ENCODE measurements around the gene CIC. TPM values are rescaled to one million over a fixed set of nuclear protein-coding genes. Genes with fewer than 3 reads are reported as not detected.

The CIC gene
- total RNA-seq, 6 experiments from 2014 or later: 67.6 to 75.4 (median 73.7) TPM

- Mint-ChIP-seq H3K4me1 (ENCODE audit: low read depth) (peaks cover 20% of the 10 kb centered on the region), H3K27ac (no peak overlapping the region), H3K9me3 (no peaks in the 10 kb centered on the region), H3K27me3 (ENCODE audit: insufficient read depth) (peaks cover 2% of the 10 kb centered on the region), H3K36me3 (ENCODE audit: low read depth) (peaks cover 9% of the 10 kb centered on the region; the same call in 1 of the 2 replicates), H3K4me3 (no peak overlapping the region)
- no peak for TF ChIP-seq CTCF (IDR thresholded peaks at IDR 0.05)
- DNase-seq: no peak
Measured at GRCh38 chr19:42288387-42288786, 19.3 kb downstream of the CIC start.

- Mint-ChIP-seq H3K9me3 (no peaks in the 10 kb centered on the region), H3K4me1 (ENCODE audit: low read depth) (peaks cover 20% of the 10 kb centered on the region), H3K4me3 (no peak overlapping the region), H3K27me3 (ENCODE audit: insufficient read depth) (peaks cover 2% of the 10 kb centered on the region), H3K36me3 (ENCODE audit: low read depth) (peaks cover 10% of the 10 kb centered on the region; the same call in 1 of the 2 replicates), H3K27ac (no peak overlapping the region)
- TF ChIP-seq CTCF (IDR thresholded peaks at IDR 0.05): peak; percentile 27; the same call in 1 of the 2 replicates
- no peak for DNase-seq
Measured at GRCh38 chr19:42288881-42289555, 20.0 kb downstream of the CIC start.

GRCh38 chr19:42289556-42290041 is 20.5 kb downstream of the CIC start:
- DNase-seq: no peak
- no peak overlapping the region for H3K27ac Mint-ChIP-seq
- H3K4me3 Mint-ChIP-seq: no peak overlapping the region
- H3K9me3 Mint-ChIP-seq: no peaks in the 10 kb centered on the region
- H3K36me3 Mint-ChIP-seq (ENCODE audit: low read depth): peaks cover 10% of the 10 kb centered on the region; the same call in 1 of the 2 replicates
- H3K27me3 Mint-ChIP-seq (ENCODE audit: insufficient read depth): peaks cover 2% of the 10 kb centered on the region
- TF ChIP-seq CTCF (IDR thresholded peaks at IDR 0.05): no peak
- H3K4me1 Mint-ChIP-seq (ENCODE audit: low read depth): peaks cover 19% of the 10 kb centered on the region

- Mint-ChIP-seq H3K4me1 (ENCODE audit: low read depth) (peaks cover 13% of the 10 kb centered on the region), H3K27me3 (ENCODE audit: insufficient read depth) (peaks cover 2% of the 10 kb centered on the region), H3K27ac (no peak overlapping the region), H3K4me3 (no peak overlapping the region), H3K9me3 (no peaks in the 10 kb centered on the region), H3K36me3 (ENCODE audit: low read depth) (peaks cover 10% of the 10 kb centered on the region; the same call in 1 of the 2 replicates)
- DNase-seq: no peak
- TF ChIP-seq CTCF (IDR thresholded peaks at IDR 0.05): no peak
Measured at GRCh38 chr19:42290136-42290522, 21.1 kb downstream of the CIC start.

GRCh38 chr19:42290523-42291434 is 21.7 kb downstream of the CIC start:
- H3K36me3 Mint-ChIP-seq (ENCODE audit: low read depth): peaks cover 10% of the 10 kb centered on the region; the same call in 1 of the 2 replicates
- H3K27me3 Mint-ChIP-seq (ENCODE audit: insufficient read depth): peaks cover 2% of the 10 kb centered on the region
- TF ChIP-seq CTCF (IDR thresholded peaks at IDR 0.05): peak; percentile 82
- no peaks in the 10 kb centered on the region for H3K9me3 Mint-ChIP-seq
- H3K27ac Mint-ChIP-seq: no peak overlapping the region
- H3K4me3 Mint-ChIP-seq: no peak overlapping the region
- no peak for DNase-seq
- peaks cover 7% of the 10 kb centered on the region for H3K4me1 Mint-ChIP-seq (ENCODE audit: low read depth)
